CD14-positive monocyte (primary cell): Measurements from ENCODE around the gene ABCB1. TPM values are rescaled to one million over a fixed set of nuclear protein-coding genes. Genes with fewer than 3 reads are reported as not detected.

Source experiments
- DNase-seq, 3 donors: peaks; one replicate each; pipeline ENCODE4 v3.0.0-alpha.2; 2011 to 2022
- H2AFZ ChIP-seq: 2 replicates; pipeline ENCODE4 v1.6.0; 2012; ENCODE audit warnings: mild to moderate bottlenecking, low read depth, low read length, inconsistent platforms; ENCODE audit not compliant: insufficient read depth, poor library complexity, severe bottlenecking
- H3K27ac ChIP-seq, 2 donors: 1 replicate in 1 of 2; 2 replicates in 1 of 2; pipeline ENCODE4 v1.5.1; 2012 to 2013; ENCODE audit warnings: low read length in 2 of 2, control low read depth in 1 of 2, inconsistent platforms in 1 of 2, low read depth in 1 of 2, mild to moderate bottlenecking in 1 of 2
- H3K27me3 ChIP-seq, 2 donors: one replicate each; pipeline versions ENCODE4 v1.6.0 to v1.6.1; 2011 to 2013; ENCODE audit warnings: low read length in 2 of 2; ENCODE audit not compliant: control insufficient read depth in 2 of 2, insufficient read depth in 2 of 2
- H3K36me3 ChIP-seq, 2 donors: replicated peaks in 1 of 2; 1 replicate in 1 of 2; 2 replicates in 1 of 2; pipeline versions ENCODE4 v1.5.1 to v1.6.1; 2012 to 2013; ENCODE audit warnings: low read length in 2 of 2, control low read depth in 1 of 2, inconsistent platforms in 1 of 2, mild to moderate bottlenecking in 1 of 2; ENCODE audit not compliant: insufficient read depth in 2 of 2, control insufficient read depth in 1 of 2
- H3K4me1 ChIP-seq, 2 donors: 1 replicate in 1 of 2; 2 replicates in 1 of 2; pipeline versions ENCODE4 v1.5.1 to v1.6.1; 2012 to 2013; ENCODE audit warnings: low read length in 2 of 2, control low read depth in 1 of 2, inconsistent platforms in 1 of 2, mild to moderate bottlenecking in 1 of 2, moderate library complexity in 1 of 2; ENCODE audit not compliant: insufficient read depth in 2 of 2, control insufficient read depth in 1 of 2
- H3K4me2 ChIP-seq: replicated peaks from 2 replicates; pipeline ENCODE3; 2012; ENCODE audit warnings: low read length, moderate library complexity, mild to moderate bottlenecking; ENCODE audit not compliant: poor library complexity, severe bottlenecking; ENCODE audit errors: extremely low read depth
- H3K4me3 ChIP-seq, 3 experiments: fragments of 200-600 bp in 1 of 3; sonication (generic) in 1 of 3; replicated peaks in 1 of 3; 1 replicate in 2 of 3; 2 replicates in 1 of 3; pipeline ENCODE4 v1.5.1; 2011 to 2013; ENCODE audit warnings: low read length in 3 of 3, mild to moderate bottlenecking in 3 of 3, control low read depth in 2 of 3, low read depth in 2 of 3, inconsistent platforms in 1 of 3, moderate library complexity in 1 of 3
- H3K79me2 ChIP-seq: 2 replicates; pipeline ENCODE4 v1.6.0; 2012; ENCODE audit warnings: mild to moderate bottlenecking, control low read depth, inconsistent platforms, low read length, moderate library complexity; ENCODE audit not compliant: insufficient read depth
- H3K9ac ChIP-seq: 2 replicates; pipeline ENCODE4 v1.6.0; 2017; ENCODE audit warnings: low read length, mild to moderate bottlenecking; ENCODE audit not compliant: insufficient read depth, poor library complexity, severe bottlenecking
- H3K9me3 ChIP-seq, 2 donors: replicated peaks in 1 of 2; 1 replicate in 1 of 2; 2 replicates in 1 of 2; pipeline versions ENCODE4 v1.5.1 to v1.6.1; 2012 to 2013; ENCODE audit warnings: low read length in 2 of 2, control low read depth in 1 of 2; ENCODE audit not compliant: control insufficient read depth in 1 of 2, insufficient read depth in 1 of 2
- H4K20me1 ChIP-seq: 2 replicates; pipeline ENCODE4 v1.6.0; 2012; ENCODE audit warnings: mild to moderate bottlenecking, low read length, control low read depth, moderate library complexity; ENCODE audit not compliant: insufficient read depth
- H3K27ac Mint-ChIP-seq, 7 donors: one replicate each; pipeline ENCODE4 v1.8.0; 2020; ENCODE audit warnings: mild to moderate bottlenecking in 7 of 7, mixed read lengths in 7 of 7, moderate library complexity in 6 of 7, inconsistent platforms in 2 of 7
- H3K27me3 Mint-ChIP-seq, 3 donors: one replicate each; pipeline ENCODE4 v1.8.0; 2021 to 2022; ENCODE audit warnings: low read depth in 3 of 3, mild to moderate bottlenecking in 3 of 3, mixed read lengths in 3 of 3, moderate library complexity in 3 of 3, inconsistent platforms in 1 of 3
- H3K36me3 Mint-ChIP-seq, 2 donors: one replicate each; pipeline ENCODE4 v1.8.0; 2020; ENCODE audit warnings: mixed read lengths in 2 of 2, inconsistent platforms in 1 of 2, mild to moderate bottlenecking in 1 of 2
- H3K4me1 Mint-ChIP-seq: one replicate; pipeline ENCODE4 v1.8.0; 2020; ENCODE audit warnings: mild to moderate bottlenecking, mixed read lengths
- H3K4me3 Mint-ChIP-seq, 2 donors: one replicate each; pipeline ENCODE4 v1.8.0; 2020; ENCODE audit warnings: mild to moderate bottlenecking in 2 of 2, mixed read lengths in 2 of 2, moderate library complexity in 1 of 2
- H3K9me3 Mint-ChIP-seq, 7 donors: one replicate each; pipeline ENCODE4 v1.8.0; 2020 to 2022; ENCODE audit warnings: mixed read lengths in 7 of 7, mild to moderate bottlenecking in 6 of 7, moderate library complexity in 6 of 7, inconsistent platforms in 2 of 7
- CTCF ChIP-seq: fragments of 200-600 bp; IDR thresholded peaks from one replicate; pipeline ENCODE4 v1.8.0; 2022; ENCODE audit warnings: antibody characterized with exemption, mild to moderate bottlenecking
- WGBS: methylation state at CpG from one replicate; pipeline ENCODE4 v1.1.5; 2013; ENCODE audit warnings: missing lambda C conversion rate; ENCODE audit not compliant: insufficient coverage; 5-methylcytosine and 5-hydroxymethylcytosine counted together
- intact Hi-C, 2 donors: fragments of 100-400 bp; cut with micrococcal nuclease; formaldehyde crosslinking; loops; one replicate each; pipeline versions ENCODE4 v1.15.0 to v1.15.1; 2023
- polyA plus RNA-seq, 3 donors: library from polyadenylated mRNA; depleted of rRNA in 1 of 3; unstranded in 2 of 3; stranded (reverse) in 1 of 3; fragments of 300-500 nt in 2 of 3; fragments of >200 nt in 1 of 3; fragmentation: Illumina TruSeq in 2 of 3; gene quantifications; 1 replicate in 2 of 3; 2 replicates in 1 of 3; pipeline ENCODE4 v1.2.3, GENCODE V29; 2012 to 2021

Gene ABCB1
- polyA plus RNA-seq, 3 donors: 0.24 TPM; not detected in 2

DNA sequence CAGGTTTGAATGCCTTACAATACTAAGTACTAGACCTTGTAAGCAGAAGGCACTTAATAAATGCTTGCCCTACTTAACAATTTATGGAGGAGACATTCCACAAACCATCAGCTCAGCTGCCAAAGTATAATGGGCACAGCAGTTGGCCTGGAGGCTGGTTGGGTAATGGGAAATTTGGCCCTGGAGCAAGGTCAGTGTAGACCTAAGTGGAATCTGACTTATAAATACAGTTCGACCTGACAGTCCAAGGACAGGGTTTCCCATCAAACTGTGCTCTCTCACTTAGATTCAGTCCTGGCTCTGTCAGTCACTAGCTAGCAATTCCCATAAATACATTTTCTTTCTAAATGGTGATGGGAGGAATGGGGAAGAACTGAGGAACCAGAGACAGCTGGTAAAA, 62.6 kb downstream of the ABCB1 start:
- H3K27me3 ChIP-seq: no peaks in the 10 kb centered on the region
- WGBS: no CpG with 5 or more reads among the region's 1 CpG
- Mint-ChIP-seq H3K4me1 (no peaks in the 10 kb centered on the region), H3K27ac (no peak overlapping the region), H3K4me3 (no peak overlapping the region), H3K36me3 (no peaks in the 10 kb centered on the region), H3K27me3 (no peaks in the 10 kb centered on the region), H3K9me3 (peaks cover 0 to 2% (median 0%) of the 10 kb centered on the region in 7 donors)
- DNase-seq: no peak
- no peak overlapping the region for H3K4me2 ChIP-seq
- no peaks in the 10 kb centered on the region for H4K20me1 ChIP-seq
- no peak for TF ChIP-seq CTCF
- H3K9ac ChIP-seq: no peak overlapping the region
- H3K79me2 ChIP-seq: no peaks in the 10 kb centered on the region
- H3K9me3 ChIP-seq: no peaks in the 10 kb centered on the region
- H3K4me1 ChIP-seq: no peaks in the 10 kb centered on the region
- H2AFZ ChIP-seq: no peak overlapping the region
- no peak overlapping the region for H3K4me3 ChIP-seq
- intact Hi-C loops: no loop called here
- H3K36me3 ChIP-seq: no peaks in the 10 kb centered on the region
- H3K27ac ChIP-seq: no peak overlapping the region

- Histone ChIP-seq H3K4me2 (no peak overlapping the region), H3K27me3 (no peaks in the 10 kb centered on the region), H3K79me2 (no peaks in the 10 kb centered on the region), H3K9me3 (no peaks in the 10 kb centered on the region), H2AFZ (no peak overlapping the region), H4K20me1 (no peaks in the 10 kb centered on the region), H3K4me1 (no peaks in the 10 kb centered on the region), H3K9ac (no peak overlapping the region), H3K4me3 (no peak overlapping the region), H3K36me3 (no peaks in the 10 kb centered on the region), H3K27ac (no peak overlapping the region)
- no peaks in the 10 kb centered on the region for H3K4me1 Mint-ChIP-seq
- TF ChIP-seq CTCF: no peak
- WGBS: no CpG with 5 or more reads among the region's 2 CpGs
- no peak overlapping the region for H3K4me3 Mint-ChIP-seq
- H3K27ac Mint-ChIP-seq: no peak overlapping the region
- H3K27me3 Mint-ChIP-seq: no peaks in the 10 kb centered on the region
- no peaks in the 10 kb centered on the region for H3K9me3 Mint-ChIP-seq
- H3K36me3 Mint-ChIP-seq: no peaks in the 10 kb centered on the region
- intact Hi-C loops: no loop called here
- no peak for DNase-seq
These were observed 66.6 kb downstream of the ABCB1 start for GRCh38 chr7:87534072-87534471.
